AG08396 (cell line): Measurements from ENCODE around the gene H19.

Source experiments
- DNase-seq: peaks from one replicate; pipeline ENCODE4 v3.0.0; 2012; ENCODE audit warnings: low spot score, mixed read lengths

H19 gene

GRCh38 chr11:1982873-1983600 is 14.6 kb downstream of the H19 start:
- no peak for DNase-seq

- no peak for DNase-seq
These were observed 18.0 kb downstream of the H19 start for GRCh38 chr11:1979607-1980006.

DNA sequence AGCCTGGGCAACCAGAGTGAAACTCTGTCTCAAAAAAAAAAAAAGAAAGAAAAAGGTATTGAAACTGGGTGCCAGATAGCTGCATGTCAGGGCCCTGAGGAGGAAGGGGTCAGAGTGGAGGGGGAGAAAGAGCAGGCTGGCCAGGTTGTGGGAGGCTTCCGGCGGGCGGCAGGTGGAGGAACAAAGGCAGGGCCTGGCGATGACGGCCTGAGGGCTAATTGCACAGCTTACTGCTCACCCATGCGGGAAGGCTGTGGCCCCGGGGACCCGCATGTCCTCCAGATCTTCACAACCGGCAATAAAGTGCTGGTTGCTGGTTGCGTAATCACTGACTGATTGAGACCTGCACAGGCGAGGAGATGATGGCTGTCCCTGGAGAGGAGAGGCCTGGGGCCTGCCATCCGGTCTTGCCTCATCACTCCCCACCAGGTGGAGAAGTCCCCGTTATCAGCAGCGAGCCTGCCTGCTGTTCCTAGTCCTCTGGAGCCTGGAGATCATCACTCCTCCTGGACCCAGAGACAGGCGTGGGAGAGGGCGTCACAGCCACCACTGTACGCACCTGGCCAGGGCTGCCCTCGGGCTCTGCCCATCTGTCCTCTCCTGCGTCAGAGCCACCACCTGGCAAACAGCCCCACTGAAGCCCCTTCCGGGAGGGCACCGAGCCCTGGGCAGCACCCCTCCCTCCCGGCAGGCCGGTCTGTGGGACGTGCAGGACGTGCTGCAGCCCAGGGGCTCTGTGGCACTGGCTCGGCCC is 18.7 kb downstream of the H19 start:
- no peak for DNase-seq

GRCh38 chr11:1975185-1975584 is 22.5 kb downstream of the H19 start:
- DNase-seq, result no peak

- no peak for DNase-seq
These were observed 26.7 kb downstream of the H19 start for GRCh38 chr11:1970956-1971355.

- no peak for DNase-seq
These were observed 27.9 kb downstream of the H19 start for GRCh38 chr11:1969776-1970175.

GRCh38 chr11:1969035-1969434 is 28.6 kb downstream of the H19 start:
- no peak for DNase-seq

- no peak for DNase-seq
These were observed 29.1 kb downstream of the H19 start for GRCh38 chr11:1968454-1969002.

- no peak for DNase-seq
These were observed 29.9 kb downstream of the H19 start for GRCh38 chr11:1967641-1968225.

DNA sequence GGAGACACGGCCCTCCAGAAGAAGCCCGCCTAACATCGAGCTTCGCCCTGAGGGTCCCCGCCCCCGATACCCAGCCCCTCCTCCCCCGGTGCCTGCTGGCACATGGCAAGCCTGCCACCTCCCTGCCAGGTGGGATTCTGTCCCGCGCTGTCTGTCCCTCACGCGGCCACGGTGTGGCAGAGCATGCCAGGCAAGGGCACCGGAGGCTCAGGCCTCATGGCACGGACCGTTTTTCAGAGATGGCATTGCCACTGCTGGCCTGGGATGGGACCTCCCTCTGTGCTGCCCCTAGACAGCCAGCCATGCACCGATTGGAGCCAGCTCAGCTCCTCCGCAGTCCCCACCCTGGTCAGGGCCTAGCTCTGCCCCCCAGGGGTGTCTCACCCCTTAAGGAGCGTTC is 31.1 kb downstream of the H19 start:
- no peak for DNase-seq

- no peak for DNase-seq
These were observed 32.7 kb downstream of the H19 start for GRCh38 chr11:1964955-1965354.

DNA sequence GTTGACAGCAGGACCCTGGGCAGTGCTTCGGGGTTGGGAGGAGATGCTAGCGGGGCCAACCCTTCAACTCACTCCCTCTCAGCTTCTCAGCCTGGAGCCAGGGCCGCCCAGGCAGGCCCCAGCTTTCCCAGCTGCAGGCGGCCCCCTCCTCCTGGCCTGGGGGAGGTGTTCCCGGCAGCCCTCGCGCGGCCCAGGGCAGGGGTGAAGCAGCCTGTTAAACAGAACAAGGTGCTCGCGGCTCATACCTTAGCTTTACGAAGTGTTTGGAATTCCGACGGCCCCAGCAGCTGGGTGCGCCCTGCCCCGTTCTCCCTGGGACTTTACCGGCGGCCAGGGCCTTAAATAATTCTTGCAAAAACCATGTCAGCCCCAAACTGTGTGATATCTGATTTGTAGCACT is 33.3 kb downstream of the H19 start:
- no peak for DNase-seq

DNA sequence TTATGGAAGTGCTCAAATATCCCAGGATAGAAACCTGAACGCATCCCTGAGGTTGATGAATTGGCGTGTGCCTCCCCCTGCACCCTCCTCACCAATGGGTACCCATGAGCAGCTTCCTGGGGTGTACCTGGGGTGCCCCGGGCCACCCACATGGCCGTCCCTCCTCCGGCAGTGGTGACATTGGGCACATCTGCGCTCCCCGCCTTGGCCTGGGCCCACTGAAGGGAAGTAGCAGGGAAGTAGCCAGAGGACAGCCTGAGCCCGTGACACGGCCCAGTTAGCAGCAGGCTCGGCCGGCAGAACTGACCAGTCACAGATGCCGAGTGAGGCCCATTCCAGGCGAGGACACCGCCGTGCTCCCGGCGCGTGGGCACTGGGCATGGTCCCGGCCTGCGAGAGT is 33.8 kb downstream of the H19 start:
- no peak for DNase-seq

DNA sequence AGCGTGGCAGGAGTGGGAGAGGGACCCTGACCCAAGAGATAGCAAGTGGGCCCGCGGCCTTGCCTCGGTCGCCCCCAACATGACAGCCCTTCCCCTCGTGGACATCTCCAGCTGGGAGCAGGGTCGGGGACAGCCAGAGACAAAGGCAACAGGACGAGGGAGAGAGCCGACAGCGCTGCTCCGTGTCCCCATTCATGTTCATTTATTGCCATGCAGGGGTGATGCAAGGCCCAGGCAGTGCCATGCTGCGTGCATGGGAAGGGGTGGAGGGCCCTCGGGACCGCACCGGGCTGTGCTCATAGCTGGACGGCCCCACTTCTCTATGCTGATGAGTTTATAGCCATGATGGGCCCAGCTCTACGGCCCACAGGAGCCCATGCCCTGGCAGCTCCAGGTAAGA is 37.9 kb downstream of the H19 start:
- DNase-seq, result no peak

- no peak for DNase-seq
These were observed 39.3 kb downstream of the H19 start for GRCh38 chr11:1958367-1958766.

DNA sequence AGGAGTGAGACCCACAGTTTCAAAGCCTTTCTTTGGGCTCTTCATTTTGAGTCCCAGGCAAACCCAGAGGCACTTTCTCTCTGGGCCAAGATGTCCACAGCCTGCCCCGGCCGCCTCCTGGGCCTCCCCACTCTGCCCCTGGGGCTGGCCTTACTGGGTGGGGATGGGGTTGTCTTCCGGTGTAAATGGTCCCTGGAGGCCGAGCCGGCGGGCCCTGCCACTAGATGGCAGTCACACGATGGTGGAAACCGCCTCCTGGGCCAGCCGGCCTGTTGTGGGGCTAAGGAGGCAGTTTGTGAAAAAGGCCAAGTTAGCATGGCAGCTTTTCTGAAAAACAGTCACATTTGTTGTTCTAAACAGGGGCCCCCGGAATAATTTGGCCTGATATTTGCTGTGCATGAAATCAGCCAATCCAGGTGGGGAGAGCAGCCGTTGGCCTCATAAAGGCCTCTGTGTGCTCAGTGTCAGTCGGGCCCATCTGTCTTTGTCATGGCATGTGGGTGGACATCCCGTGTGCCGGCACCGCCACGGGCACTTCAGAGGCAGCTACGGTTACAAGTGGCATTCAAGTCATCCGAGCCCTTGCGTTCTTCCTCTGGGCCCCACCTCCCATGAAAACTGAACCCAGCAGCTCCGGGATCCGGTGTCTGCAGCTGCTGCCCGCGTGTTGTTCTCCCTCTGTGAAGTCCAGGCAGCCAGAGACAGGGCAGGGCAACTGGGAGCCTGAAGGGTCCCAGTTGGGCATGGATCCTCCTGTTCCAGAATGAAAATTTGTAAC is 44.0 kb downstream of the H19 start:
- no peak for DNase-seq

GRCh38 chr11:1952806-1953482 is 44.7 kb downstream of the H19 start:
- no peak for DNase-seq

DNA sequence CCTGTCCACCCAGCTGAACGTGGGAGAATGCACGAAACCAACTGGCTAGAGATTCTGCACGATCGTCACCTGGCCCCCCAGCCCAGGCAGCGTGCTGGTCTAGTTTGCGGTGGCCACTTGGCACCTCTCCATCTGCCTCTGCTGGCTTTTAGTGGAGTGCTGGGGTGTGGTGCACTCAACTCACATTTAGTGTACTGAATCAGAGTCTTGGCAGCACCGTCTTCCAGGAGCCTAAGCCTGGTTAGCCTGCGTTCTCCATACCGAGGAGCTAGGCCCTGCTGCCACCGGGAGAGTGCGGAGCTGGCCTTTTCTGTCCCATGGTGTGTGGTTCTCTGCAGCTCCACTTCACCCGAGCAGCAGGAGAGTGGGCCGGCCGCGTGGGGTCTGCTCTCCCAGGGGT is 47.7 kb downstream of the H19 start:
- no peak for DNase-seq

GRCh38 chr11:1949302-1949701 is 48.3 kb downstream of the H19 start:
- no peak for DNase-seq

GRCh38 chr11:1948389-1948788 is 49.3 kb downstream of the H19 start:
- DNase-seq, result no peak

- DNase-seq, result no peak
These were observed 49.9 kb downstream of the H19 start for GRCh38 chr11:1947592-1948237.
